Loucy (cell line): ENCODE measurements around the gene GNG10.

Experiments used
- EZH2phosphoT487 ChIP-seq: fragments of 200-600 bp; IDR thresholded peaks from 2 replicates; pipeline ENCODE4 v1.6.1; 2018; ENCODE audit warnings: antibody characterized with exemption, mild to moderate bottlenecking, moderate library complexity, borderline replicate concordance
- TF ChIP-seq, protein P1 (sequence below): fragments of 200-600 bp; sonication (generic); conservative IDR thresholded peaks from 2 replicates; pipeline ENCODE4 v1.5.1; 2014; ENCODE audit warnings: mild to moderate bottlenecking, antibody characterized with exemption, low read length

DNA sequence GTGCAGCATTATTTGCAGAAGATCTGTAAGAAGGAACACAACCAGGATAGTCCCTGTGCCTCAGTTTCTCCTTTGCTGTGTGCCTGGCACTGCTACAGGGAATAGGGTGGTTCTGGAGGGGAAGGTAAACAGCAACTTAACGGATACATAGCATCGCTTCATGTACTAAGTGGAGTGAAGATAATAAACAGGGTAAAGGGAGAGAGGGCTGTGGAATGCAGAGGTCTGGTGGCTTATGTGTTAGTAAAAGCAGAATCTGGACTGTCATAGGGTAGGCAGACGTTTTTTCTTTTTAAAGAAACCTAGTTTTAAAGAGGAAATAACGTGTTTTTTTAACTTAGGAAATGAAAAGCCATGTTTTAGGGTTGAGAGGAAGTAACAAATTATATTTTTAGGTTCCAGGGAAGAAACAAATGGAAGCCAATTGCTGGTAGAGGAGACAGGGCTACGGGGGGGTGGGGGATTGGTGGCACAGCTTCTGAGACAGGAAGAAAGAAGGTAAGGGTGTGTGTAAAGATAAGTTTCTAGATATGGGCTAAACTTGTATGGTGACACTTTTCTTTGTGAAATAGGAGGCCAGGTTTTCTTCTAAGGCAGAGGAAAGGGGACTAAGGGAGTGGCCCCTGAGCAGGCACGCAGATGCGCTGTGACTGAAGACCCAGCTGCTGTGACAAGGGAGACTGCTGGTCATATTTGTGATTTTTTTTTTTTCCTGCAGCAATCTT, 1.3 kb downstream of the GNG10 start:
- TF ChIP-seq, protein P1, sequence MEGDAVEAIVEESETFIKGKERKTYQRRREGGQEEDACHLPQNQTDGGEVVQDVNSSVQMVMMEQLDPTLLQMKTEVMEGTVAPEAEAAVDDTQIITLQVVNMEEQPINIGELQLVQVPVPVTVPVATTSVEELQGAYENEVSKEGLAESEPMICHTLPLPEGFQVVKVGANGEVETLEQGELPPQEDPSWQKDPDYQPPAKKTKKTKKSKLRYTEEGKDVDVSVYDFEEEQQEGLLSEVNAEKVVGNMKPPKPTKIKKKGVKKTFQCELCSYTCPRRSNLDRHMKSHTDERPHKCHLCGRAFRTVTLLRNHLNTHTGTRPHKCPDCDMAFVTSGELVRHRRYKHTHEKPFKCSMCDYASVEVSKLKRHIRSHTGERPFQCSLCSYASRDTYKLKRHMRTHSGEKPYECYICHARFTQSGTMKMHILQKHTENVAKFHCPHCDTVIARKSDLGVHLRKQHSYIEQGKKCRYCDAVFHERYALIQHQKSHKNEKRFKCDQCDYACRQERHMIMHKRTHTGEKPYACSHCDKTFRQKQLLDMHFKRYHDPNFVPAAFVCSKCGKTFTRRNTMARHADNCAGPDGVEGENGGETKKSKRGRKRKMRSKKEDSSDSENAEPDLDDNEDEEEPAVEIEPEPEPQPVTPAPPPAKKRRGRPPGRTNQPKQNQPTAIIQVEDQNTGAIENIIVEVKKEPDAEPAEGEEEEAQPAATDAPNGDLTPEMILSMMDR: no peak
- TF ChIP-seq EZH2phosphoT487: no peak
